ENCODE measurements around the gene LCORL.
"Not testable (repeated sequence)": the region's sequence is repeated elsewhere in the genome, so short reads cannot be mapped to it uniquely, and the experiment has no call there.

DNA sequence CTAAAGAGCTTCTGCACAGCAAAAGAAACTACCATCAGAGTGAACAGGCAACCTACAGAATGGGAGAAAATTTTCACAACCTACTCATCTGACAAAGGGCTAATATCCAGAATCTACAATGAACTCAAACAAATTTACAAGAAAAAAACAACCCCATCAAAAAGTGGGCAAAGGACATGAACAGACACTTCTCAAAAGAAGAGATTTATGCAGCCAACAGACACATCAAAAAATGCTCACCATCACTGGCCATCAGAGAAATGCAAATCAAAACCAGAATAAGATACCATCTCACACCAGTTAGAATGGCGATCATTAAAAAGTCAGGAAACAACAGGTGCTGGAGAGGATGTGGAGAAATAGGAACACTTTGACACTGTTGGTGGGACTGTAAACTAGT lies 171.3 kb downstream of the LCORL start:
- TF ChIP-seq, protein P1, sequence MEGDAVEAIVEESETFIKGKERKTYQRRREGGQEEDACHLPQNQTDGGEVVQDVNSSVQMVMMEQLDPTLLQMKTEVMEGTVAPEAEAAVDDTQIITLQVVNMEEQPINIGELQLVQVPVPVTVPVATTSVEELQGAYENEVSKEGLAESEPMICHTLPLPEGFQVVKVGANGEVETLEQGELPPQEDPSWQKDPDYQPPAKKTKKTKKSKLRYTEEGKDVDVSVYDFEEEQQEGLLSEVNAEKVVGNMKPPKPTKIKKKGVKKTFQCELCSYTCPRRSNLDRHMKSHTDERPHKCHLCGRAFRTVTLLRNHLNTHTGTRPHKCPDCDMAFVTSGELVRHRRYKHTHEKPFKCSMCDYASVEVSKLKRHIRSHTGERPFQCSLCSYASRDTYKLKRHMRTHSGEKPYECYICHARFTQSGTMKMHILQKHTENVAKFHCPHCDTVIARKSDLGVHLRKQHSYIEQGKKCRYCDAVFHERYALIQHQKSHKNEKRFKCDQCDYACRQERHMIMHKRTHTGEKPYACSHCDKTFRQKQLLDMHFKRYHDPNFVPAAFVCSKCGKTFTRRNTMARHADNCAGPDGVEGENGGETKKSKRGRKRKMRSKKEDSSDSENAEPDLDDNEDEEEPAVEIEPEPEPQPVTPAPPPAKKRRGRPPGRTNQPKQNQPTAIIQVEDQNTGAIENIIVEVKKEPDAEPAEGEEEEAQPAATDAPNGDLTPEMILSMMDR (IDR thresholded peaks at IDR 0.05), result not testable (repeated sequence)
- not testable (repeated sequence) for TF ChIP-seq POLR2A (IDR thresholded peaks at IDR 0.05)

All from heart left ventricle (tissue), 13 donors.